ENCODE results near the gene RGS19. TPM values are rescaled to one million over a fixed set of nuclear protein-coding genes. Genes with fewer than 3 reads are reported as not detected.

The RGS19 gene
- total and polyA plus RNA-seq, 2 of the 8 experiments (the other 6 are each of a cell fraction or from before 2014, with no cell fraction given): 12.7 to 16.8 TPM

GRCh38 chr20:64044484-64045247, 34.7 kb downstream of the RGS19 start (continued):
- TF ChIP-seq TCF12 (IDR thresholded peaks at IDR 0.05; ENCODE audit: low read depth, low read length) (no peak), SAP30 (IDR thresholded peaks at IDR 0.05; ENCODE audit: insufficient read depth, insufficient replicate concordance, low read length) (no peak), NANOG (IDR thresholded peaks at IDR 0.05; ENCODE audit: insufficient read depth, low read depth, low read length, poor library complexity, severe bottlenecking) (no peak), SIRT6 (IDR thresholded peaks at IDR 0.05; ENCODE audit: low read length) (no peak), POLR2AphosphoS5 (IDR thresholded peaks at IDR 0.05; ENCODE audit: low read depth, low read length) (no peak), CEBPB (IDR thresholded peaks at IDR 0.05; ENCODE audit: low read depth, low read length) (no peak), HDAC2 (IDR thresholded peaks at IDR 0.05; ENCODE audit: borderline replicate concordance in 1 of 2, low read depth in 2 of 2, low read length in 2 of 2) (no peak), MAFK (IDR thresholded peaks at IDR 0.05; ENCODE audit: low read depth, low read length) (no peak), RXRA (IDR thresholded peaks at IDR 0.05; ENCODE audit: insufficient read depth, low read depth, low read length) (no peak)
- TF ChIP-seq, protein P1, sequence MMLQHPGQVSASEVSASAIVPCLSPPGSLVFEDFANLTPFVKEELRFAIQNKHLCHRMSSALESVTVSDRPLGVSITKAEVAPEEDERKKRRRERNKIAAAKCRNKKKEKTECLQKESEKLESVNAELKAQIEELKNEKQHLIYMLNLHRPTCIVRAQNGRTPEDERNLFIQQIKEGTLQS (IDR thresholded peaks at IDR 0.05; ENCODE audit: insufficient read depth, low read depth, low read length): no peak
